Epidermal melanocyte (primary cell): Measurements from ENCODE around the gene HSD17B11.
A peak's percentile ranks its signal among the peaks of the same experiment; 100 is the strongest.
"Not testable (repeated sequence)": the region's sequence is repeated elsewhere in the genome, so short reads cannot be mapped to it uniquely, and the experiment has no call there.

Source experiments
- DNase-seq: peaks from one replicate; pipeline ENCODE4 v3.0.0; 2011; ENCODE audit warnings: low spot score; ENCODE audit not compliant: insufficient read length

The HSD17B11 gene

GRCh38 chr4:87359258-87359657 lies 31.7 kb downstream of the HSD17B11 start:
- no peak for DNase-seq

- no peak for DNase-seq
These were observed 34.0 kb downstream of the HSD17B11 start for GRCh38 chr4:87356832-87357526.

- DNase-seq, result no peak
These were observed 36.6 kb downstream of the HSD17B11 start for GRCh38 chr4:87354168-87355102.

GRCh38 chr4:87353592-87353991 lies 37.4 kb downstream of the HSD17B11 start:
- DNase-seq, result peak; percentile 19

- DNase-seq, result no peak
These were observed 45.8 kb downstream of the HSD17B11 start for GRCh38 chr4:87345139-87345538.

- DNase-seq, result no peak
These were observed 48.1 kb downstream of the HSD17B11 start for GRCh38 chr4:87342872-87343271.

- not testable (repeated sequence) for DNase-seq
These were observed 48.9 kb downstream of the HSD17B11 start for GRCh38 chr4:87341954-87342635.

GRCh38 chr4:87339440-87339839 lies 51.5 kb downstream of the HSD17B11 start:
- DNase-seq, result no peak

GRCh38 chr4:87337361-87337760 lies 53.6 kb downstream of the HSD17B11 start:
- DNase-seq, result no peak

- DNase-seq, result no peak
These were observed 57.7 kb downstream of the HSD17B11 start for GRCh38 chr4:87333267-87333666.

GRCh38 chr4:87330761-87331160 lies 60.2 kb downstream of the HSD17B11 start:
- DNase-seq, result no peak

- DNase-seq, result no peak
These were observed 63.9 kb downstream of the HSD17B11 start for GRCh38 chr4:87327136-87327535.

- no peak for DNase-seq
These were observed 64.5 kb downstream of the HSD17B11 start for GRCh38 chr4:87326460-87326859.

GRCh38 chr4:87322754-87323153 lies 68.2 kb downstream of the HSD17B11 start, which contains the start of gene HSD17B13:
Gene HSD17B13, minus strand, starts transcription at chr4:87322882. Its CDS starts 41 bp downstream, at chr4:87322841.
- no peak for DNase-seq

GRCh38 chr4:87321888-87322287 lies 69.1 kb downstream of the HSD17B11 start:
- no peak for DNase-seq

- no peak for DNase-seq
These were observed 73.5 kb downstream of the HSD17B11 start for GRCh38 chr4:87317527-87317926.

- DNase-seq, result no peak
These were observed 74.0 kb downstream of the HSD17B11 start for GRCh38 chr4:87316961-87317360.

GRCh38 chr4:87315000-87315399 lies 76.0 kb downstream of the HSD17B11 start:
- not testable (repeated sequence) for DNase-seq

GRCh38 chr4:87313756-87314155 lies 77.2 kb downstream of the HSD17B11 start:
- DNase-seq, result no peak

- DNase-seq, result no peak
These were observed 79.3 kb downstream of the HSD17B11 start for GRCh38 chr4:87311684-87312083.

- no peak for DNase-seq
These were observed 80.2 kb downstream of the HSD17B11 start for GRCh38 chr4:87310691-87311335.
